Measurements from ENCODE around the gene SUN3.

The SUN3 gene

DNA sequence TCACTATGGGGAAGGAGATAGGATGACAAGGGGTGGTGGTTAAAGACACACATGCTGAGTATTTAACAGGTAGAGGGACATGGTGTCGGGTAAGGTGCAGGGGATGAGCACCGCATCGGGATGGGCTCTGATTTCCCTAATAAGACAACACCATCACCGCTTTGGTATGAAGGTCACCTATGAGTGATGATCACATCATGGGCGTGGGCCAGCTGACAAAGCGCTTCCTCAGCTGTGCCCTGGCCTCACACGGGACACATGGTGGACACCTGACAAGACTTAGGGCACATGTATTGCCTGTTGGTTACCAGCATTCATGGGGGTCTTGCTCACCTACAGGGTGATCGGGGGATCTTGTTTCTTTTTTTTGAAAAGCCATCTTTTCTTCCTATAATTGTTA lies 19.2 kb upstream of the SUN3 start:
- H3K4me3 ChIP-seq (ENCODE audit: low read length) = no peak overlapping the region
- H3K27ac ChIP-seq (ENCODE audit: low read length) = no peak overlapping the region
- no peaks in the 10 kb centered on the region for H3K27me3 ChIP-seq (ENCODE audit: control insufficient read depth, insufficient read depth, low read length)
- WGBS (ENCODE audit: insufficient coverage, insufficient read length) = no CpG with 5 or more reads among the region's 8 CpGs
- H3K9me3 ChIP-seq (ENCODE audit: control insufficient read depth, insufficient read depth, low read length) = no peaks in the 10 kb centered on the region
- no peaks in the 10 kb centered on the region for H3K4me1 ChIP-seq (ENCODE audit: control insufficient read depth, insufficient read depth, low read length)
- no peaks in the 10 kb centered on the region for H3K36me3 ChIP-seq (ENCODE audit: control insufficient read depth, insufficient read depth, low read length)
- DNase-seq (ENCODE audit: low read depth, low spot score) = no peak

DNA sequence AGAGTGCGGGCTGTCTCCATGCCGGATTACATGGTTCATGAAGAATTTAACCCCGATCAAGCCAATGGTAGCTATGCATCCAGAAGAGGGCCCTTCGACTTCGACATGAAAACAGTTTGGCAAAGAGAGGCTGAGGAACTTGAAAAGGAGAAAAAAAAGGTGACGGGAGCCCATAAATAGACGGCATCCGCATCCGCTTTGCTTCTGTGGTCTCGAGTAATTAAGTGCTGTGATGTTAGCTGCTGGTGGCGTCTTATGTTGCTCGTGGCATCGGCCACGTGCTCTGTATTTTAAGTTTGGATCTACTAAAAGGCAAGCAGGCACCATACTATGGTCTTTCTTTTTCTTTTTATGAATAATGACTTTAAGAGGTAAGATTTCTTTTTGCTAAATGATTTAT lies 17.6 kb upstream of the SUN3 start:
- Histone ChIP-seq H3K27ac (ENCODE audit: low read length) (no peak overlapping the region), H3K27me3 (ENCODE audit: control insufficient read depth, insufficient read depth, low read length) (no peaks in the 10 kb centered on the region), H3K9me3 (ENCODE audit: control insufficient read depth, insufficient read depth, low read length) (no peaks in the 10 kb centered on the region), H3K4me1 (ENCODE audit: control insufficient read depth, insufficient read depth, low read length) (no peaks in the 10 kb centered on the region), H3K36me3 (ENCODE audit: control insufficient read depth, insufficient read depth, low read length) (no peaks in the 10 kb centered on the region), H3K4me3 (ENCODE audit: low read length) (no peak overlapping the region)
- DNase-seq (ENCODE audit: low read depth, low spot score) = no peak
- WGBS (ENCODE audit: insufficient coverage, insufficient read length) = no CpG with 5 or more reads among the region's 14 CpGs

DNA sequence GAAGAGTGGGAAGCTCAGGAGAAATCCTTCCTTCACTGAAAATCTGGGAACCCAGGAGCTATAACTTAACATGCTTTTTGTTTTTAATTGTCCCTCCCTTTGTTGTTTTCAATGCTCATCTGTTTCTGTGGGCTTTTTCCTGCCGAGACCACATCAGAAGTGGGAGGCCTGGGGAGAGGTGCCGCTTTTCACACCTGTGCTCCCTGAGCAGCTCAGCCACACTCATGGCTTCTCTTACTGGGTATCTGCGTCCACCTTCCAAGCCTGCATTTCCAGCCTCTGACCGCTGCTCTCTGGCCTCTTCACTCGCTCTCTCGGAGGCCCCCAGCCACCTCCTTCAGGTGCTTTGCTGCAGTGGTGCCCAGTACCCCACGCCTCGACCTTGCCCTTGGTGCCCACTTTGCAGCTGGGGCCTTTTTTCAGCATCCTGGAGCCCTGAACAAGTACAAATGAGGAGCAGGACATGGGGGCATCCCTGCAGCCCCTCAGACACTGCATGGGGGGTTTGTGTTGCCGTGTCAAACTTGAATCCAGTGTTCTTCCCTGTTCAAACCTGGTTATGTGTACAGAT lies 16.4 kb upstream of the SUN3 start:
- Histone ChIP-seq H3K27ac (ENCODE audit: low read length) (no peak overlapping the region), H3K36me3 (ENCODE audit: control insufficient read depth, insufficient read depth, low read length) (no peaks in the 10 kb centered on the region), H3K9me3 (ENCODE audit: control insufficient read depth, insufficient read depth, low read length) (no peaks in the 10 kb centered on the region), H3K27me3 (ENCODE audit: control insufficient read depth, insufficient read depth, low read length) (no peaks in the 10 kb centered on the region), H3K4me1 (ENCODE audit: control insufficient read depth, insufficient read depth, low read length) (peaks cover 3% of the 10 kb centered on the region; the same call in 1 of the 2 replicates), H3K4me3 (ENCODE audit: low read length) (no peak overlapping the region)
- no peak for DNase-seq (ENCODE audit: low read depth, low spot score)
- no CpG with 5 or more reads among the region's 9 CpGs for WGBS (ENCODE audit: insufficient coverage, insufficient read length)

DNA sequence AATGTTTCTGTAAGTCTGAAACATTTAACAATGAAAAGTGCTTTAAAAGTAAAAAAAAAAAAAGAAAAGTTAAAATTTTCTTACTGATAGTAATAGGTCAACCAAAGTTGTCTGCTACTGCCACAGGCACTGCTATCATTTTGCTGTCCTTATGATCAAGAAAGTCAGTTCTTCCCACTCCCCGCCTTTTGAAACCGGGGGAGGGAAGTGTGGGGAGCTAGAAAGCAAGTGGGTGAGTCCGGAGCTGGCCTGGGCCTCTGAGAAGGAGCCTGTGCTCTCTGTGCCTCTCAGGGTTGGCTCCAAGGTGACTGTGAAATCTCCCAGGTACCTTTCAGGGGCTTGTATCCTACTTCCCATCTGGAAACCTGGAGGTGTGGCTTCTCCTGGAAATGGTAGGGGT lies 13.7 kb upstream of the SUN3 start:
- no peaks in the 10 kb centered on the region for H3K27me3 ChIP-seq (ENCODE audit: control insufficient read depth, insufficient read depth, low read length)
- H3K4me3 ChIP-seq (ENCODE audit: low read length) = no peak overlapping the region
- no peaks in the 10 kb centered on the region for H3K36me3 ChIP-seq (ENCODE audit: control insufficient read depth, insufficient read depth, low read length)
- DNase-seq (ENCODE audit: low read depth, low spot score) = no peak
- H3K4me1 ChIP-seq (ENCODE audit: control insufficient read depth, insufficient read depth, low read length) = peaks cover 6% of the 10 kb centered on the region; the same call in 1 of the 2 replicates
- no peak overlapping the region for H3K27ac ChIP-seq (ENCODE audit: low read length)
- no CpG with 5 or more reads among the region's 3 CpGs for WGBS (ENCODE audit: insufficient coverage, insufficient read length)
- no peaks in the 10 kb centered on the region for H3K9me3 ChIP-seq (ENCODE audit: control insufficient read depth, insufficient read depth, low read length)

DNA sequence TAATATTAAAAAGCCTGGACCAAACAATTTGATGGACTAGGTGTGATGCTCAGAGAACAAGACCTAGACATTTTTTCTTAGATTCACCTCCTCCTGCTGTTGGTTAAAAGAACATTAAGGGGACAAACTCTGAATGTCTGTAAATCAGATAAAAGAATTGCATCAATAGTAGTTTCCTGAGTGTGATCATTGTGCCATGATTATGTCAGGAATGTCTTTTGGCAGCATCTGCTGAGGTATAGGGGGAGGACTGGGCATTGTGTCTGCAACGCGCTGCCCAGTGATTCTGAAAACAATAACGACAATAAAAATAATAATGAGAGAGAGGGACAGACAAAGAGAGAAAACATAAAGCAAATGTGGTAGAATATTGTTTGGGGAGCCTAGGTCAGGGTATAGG lies 13.3 kb upstream of the SUN3 start:
- Histone ChIP-seq H3K4me1 (ENCODE audit: control insufficient read depth, insufficient read depth, low read length) (peaks cover 6% of the 10 kb centered on the region; the same call in 1 of the 2 replicates), H3K36me3 (ENCODE audit: control insufficient read depth, insufficient read depth, low read length) (no peaks in the 10 kb centered on the region), H3K4me3 (ENCODE audit: low read length) (no peak overlapping the region), H3K27me3 (ENCODE audit: control insufficient read depth, insufficient read depth, low read length) (no peaks in the 10 kb centered on the region), H3K9me3 (ENCODE audit: control insufficient read depth, insufficient read depth, low read length) (no peaks in the 10 kb centered on the region), H3K27ac (ENCODE audit: low read length) (no peak overlapping the region)
- no peak for DNase-seq (ENCODE audit: low read depth, low spot score)
- no CpG with 5 or more reads among the region's 3 CpGs for WGBS (ENCODE audit: insufficient coverage, insufficient read length)

DNA sequence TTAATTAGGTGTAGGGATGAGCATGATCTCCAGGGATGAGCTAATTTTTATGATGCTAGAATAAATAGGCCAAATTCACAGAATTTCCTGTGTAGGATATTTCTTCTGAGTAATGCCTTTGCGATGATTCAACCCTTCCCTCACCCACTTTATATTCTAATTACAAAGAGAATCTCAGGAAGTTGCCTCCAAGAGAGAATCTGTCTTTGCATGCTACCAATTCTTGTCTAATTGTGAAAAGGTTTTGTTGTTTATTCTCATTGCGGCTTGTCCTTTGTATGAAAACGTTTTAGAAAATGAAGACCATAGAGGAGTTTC lies 12.7 kb upstream of the SUN3 start:
- H3K4me1 ChIP-seq (ENCODE audit: control insufficient read depth, insufficient read depth, low read length) = peaks cover 6% of the 10 kb centered on the region; the same call in 1 of the 2 replicates
- H3K4me3 ChIP-seq (ENCODE audit: low read length) = no peak overlapping the region
- peaks cover 5% of the 10 kb centered on the region; the same call in 1 of the 2 replicates for H3K27me3 ChIP-seq (ENCODE audit: control insufficient read depth, insufficient read depth, low read length)
- H3K9me3 ChIP-seq (ENCODE audit: control insufficient read depth, insufficient read depth, low read length) = no peaks in the 10 kb centered on the region
- no CpG with 5 or more reads among the region's 3 CpGs for WGBS (ENCODE audit: insufficient coverage, insufficient read length)
- H3K27ac ChIP-seq (ENCODE audit: low read length) = no peak overlapping the region
- H3K36me3 ChIP-seq (ENCODE audit: control insufficient read depth, insufficient read depth, low read length) = no peaks in the 10 kb centered on the region
- no peak for DNase-seq (ENCODE audit: low read depth, low spot score)

DNA sequence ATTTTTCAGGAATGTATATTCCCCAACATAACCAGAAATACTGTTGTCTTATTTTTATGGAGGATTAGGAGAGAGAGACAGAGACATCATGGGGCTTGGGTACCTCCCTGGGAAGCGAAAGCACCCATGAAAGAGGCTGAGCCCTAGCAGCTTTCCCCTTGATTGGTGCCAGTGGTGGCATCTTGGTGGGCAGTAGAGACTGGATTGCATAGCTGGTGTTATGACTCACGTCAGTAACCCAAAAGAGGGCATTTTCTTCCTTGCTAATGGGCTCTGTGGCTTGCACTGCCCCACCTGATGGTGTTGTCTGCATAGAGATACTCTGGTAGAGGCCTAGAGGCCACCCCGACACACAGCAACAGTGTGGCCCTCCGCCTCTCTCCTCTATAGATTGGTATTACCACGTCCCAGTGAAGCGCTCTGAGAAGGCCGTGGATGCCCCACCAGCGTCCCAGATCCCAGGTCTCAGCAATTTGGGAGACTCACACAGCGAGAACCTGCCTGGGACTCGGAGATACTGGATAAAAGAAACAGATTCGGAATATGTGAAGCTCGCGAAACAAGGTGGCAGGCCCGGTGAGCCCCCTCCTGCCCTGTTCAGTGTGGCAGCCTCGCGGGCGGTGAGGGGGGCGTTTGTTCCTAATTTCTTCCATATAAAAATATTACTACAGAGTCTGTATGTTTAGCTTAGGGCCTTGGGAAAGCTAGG lies 12.2 kb upstream of the SUN3 start:
- H3K27ac ChIP-seq (ENCODE audit: low read length) = no peak overlapping the region
- no peak for DNase-seq (ENCODE audit: low read depth, low spot score)
- H3K4me1 ChIP-seq (ENCODE audit: control insufficient read depth, insufficient read depth, low read length) = peaks cover 6% of the 10 kb centered on the region; the same call in 1 of the 2 replicates
- no CpG with 5 or more reads among the region's 18 CpGs for WGBS (ENCODE audit: insufficient coverage, insufficient read length)
- H3K27me3 ChIP-seq (ENCODE audit: control insufficient read depth, insufficient read depth, low read length) = peaks cover 10% of the 10 kb centered on the region
- no peaks in the 10 kb centered on the region for H3K9me3 ChIP-seq (ENCODE audit: control insufficient read depth, insufficient read depth, low read length)
- no peaks in the 10 kb centered on the region for H3K36me3 ChIP-seq (ENCODE audit: control insufficient read depth, insufficient read depth, low read length)
- no peak overlapping the region for H3K4me3 ChIP-seq (ENCODE audit: low read length)

DNA sequence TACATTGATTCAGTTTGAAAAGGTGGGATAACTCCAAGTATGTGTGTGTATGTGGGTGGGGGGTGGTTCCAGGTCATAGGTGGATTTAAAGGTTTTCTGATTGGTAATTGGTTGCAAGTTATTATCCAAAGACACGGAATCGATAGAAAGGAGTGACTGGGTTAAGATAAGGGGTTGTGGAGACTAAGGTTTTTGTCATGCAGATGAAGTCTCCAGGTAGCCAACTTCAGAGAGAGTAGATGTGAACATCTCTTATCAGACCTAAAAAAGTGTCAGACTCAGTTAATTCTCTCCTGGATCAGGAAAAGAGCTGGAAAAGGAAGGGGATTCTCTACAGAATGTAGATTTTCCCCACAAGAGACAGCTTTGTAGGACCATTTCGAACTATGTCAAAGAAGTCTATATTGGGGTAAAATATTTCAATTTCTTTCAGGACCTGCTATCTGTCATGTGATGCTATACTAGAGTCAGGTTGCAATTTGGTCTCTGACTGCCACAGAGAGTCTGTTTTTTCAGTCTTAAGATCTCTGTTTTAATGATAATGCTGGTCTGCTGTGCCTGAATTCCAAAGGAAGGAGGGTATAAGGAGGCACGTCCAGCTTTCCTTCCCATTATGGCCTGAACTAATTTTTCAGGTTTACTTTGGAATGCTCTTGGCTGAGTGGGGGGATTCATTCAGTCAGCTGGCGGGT lies 10.1 kb upstream of the SUN3 start:
- Histone ChIP-seq H3K36me3 (ENCODE audit: control insufficient read depth, insufficient read depth, low read length) (no peaks in the 10 kb centered on the region), H3K27me3 (ENCODE audit: control insufficient read depth, insufficient read depth, low read length) (peaks cover 14% of the 10 kb centered on the region), H3K9me3 (ENCODE audit: control insufficient read depth, insufficient read depth, low read length) (no peaks in the 10 kb centered on the region), H3K4me3 (ENCODE audit: low read length) (no peak overlapping the region), H3K27ac (ENCODE audit: low read length) (no peak overlapping the region), H3K4me1 (ENCODE audit: control insufficient read depth, insufficient read depth, low read length) (peaks cover 8% of the 10 kb centered on the region)
- DNase-seq (ENCODE audit: low read depth, low spot score) = no peak
- no CpG with 5 or more reads among the region's 5 CpGs for WGBS (ENCODE audit: insufficient coverage, insufficient read length)

DNA sequence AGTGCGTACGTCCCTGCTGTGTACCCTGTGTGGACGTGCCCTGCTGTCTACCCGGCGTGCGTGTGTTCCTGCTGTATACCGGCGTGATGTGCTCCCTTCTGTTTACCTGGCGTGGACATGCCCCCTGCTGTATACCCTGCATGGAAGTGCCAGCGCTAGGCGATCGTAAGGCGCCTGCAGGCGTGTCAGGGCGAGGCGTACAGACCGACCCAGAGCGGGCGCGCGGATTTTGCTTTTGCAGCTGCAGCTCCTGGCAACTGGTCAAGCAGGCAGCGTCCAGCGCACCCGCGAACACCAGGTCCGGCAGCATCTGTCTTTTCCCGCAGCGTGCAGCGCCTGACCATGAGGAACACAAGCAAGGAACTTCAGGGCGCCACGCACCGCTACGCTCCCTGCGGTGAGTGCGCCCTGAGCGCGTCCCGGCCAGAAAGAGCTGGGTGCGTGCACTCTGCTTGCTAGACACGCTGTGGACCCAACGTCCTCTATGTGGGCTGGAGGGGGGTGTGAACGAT lies 7.1 kb upstream of the SUN3 start:
- DNase-seq (ENCODE audit: low read depth, low spot score) = no peak
- Histone ChIP-seq H3K27ac (ENCODE audit: low read length) (no peak overlapping the region), H3K4me3 (ENCODE audit: low read length) (peak overlapping the region; percentile 66; the same call in 1 of the 2 replicates)

DNA sequence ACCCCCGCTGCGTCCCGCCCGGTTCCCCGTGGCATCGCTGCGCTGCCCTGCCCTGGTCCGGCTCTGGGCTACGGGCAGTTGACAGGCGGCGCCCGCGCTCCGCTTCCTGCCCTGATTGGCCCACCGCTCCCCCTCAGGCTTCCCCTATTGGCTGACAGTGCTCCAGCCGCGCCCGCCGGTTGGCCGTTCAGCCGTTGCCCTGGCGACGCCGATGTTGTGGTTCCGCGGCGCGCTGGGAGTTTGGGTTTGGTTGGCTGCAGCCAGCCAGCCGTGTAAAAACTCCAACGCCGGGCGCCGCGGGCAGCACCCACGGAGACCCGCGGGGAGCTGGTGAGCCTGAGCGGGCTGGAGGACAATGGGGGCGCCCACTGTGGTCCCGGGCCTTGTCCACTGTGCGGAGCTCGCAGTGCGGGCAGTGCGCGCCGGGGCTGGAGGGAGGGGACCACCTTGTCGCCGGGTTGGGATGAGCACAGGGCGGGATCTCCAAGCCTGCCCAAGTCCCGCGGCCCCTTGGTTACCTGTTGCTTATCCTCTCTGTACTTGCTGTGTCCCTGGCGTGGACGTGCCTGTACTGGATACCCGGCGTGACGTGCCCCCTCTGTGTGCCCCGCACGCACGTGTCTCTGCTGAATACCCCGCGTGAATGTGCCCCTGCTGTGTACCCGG lies 6.5 kb upstream of the SUN3 start, which contains the start of gene C7orf57:
C7orf57 (plus strand) TSS at position 243 of the 666 bp plus-strand sequence. CDS start 766 bp downstream, outside the sequence.
- peak within 1 kb of the TSS; percentile 66; the same call in 1 of the 2 replicates for H3K4me3 ChIP-seq (ENCODE audit: low read length)
- H3K27ac ChIP-seq (ENCODE audit: low read length) = no peak within 1 kb of the TSS
- peaks cover 6% of the 10 kb centered on the region for H3K4me1 ChIP-seq (ENCODE audit: control insufficient read depth, insufficient read depth, low read length)
- no CpG with 5 or more reads among the region's 62 CpGs for WGBS (ENCODE audit: insufficient coverage, insufficient read length)
- H3K27me3 ChIP-seq (ENCODE audit: control insufficient read depth, insufficient read depth, low read length) = peaks cover 14% of the 10 kb centered on the region
- DNase-seq (ENCODE audit: low read depth, low spot score) = peak; percentile 58
- no peaks in the 10 kb centered on the region for H3K9me3 ChIP-seq (ENCODE audit: control insufficient read depth, insufficient read depth, low read length)
- H3K36me3 ChIP-seq (ENCODE audit: control insufficient read depth, insufficient read depth, low read length) = no peaks in the 10 kb centered on the region

More for the DNA sequence above, 7.1 kb upstream of the SUN3 start:
- peaks cover 7% of the 10 kb centered on the region for H3K4me1 ChIP-seq (ENCODE audit: control insufficient read depth, insufficient read depth, low read length)
- WGBS (ENCODE audit: insufficient coverage, insufficient read length) = no CpG with 5 or more reads among the region's 42 CpGs
- H3K9me3 ChIP-seq (ENCODE audit: control insufficient read depth, insufficient read depth, low read length) = no peaks in the 10 kb centered on the region
- H3K36me3 ChIP-seq (ENCODE audit: control insufficient read depth, insufficient read depth, low read length) = no peaks in the 10 kb centered on the region
- H3K27me3 ChIP-seq (ENCODE audit: control insufficient read depth, insufficient read depth, low read length) = peaks cover 14% of the 10 kb centered on the region

All from iPS DF 6.9 (cell line).